WI38 (cell line): Measurements from ENCODE around the gene SDCBP2.

Experiments used
- H3K4me3 ChIP-seq: 2 replicates; pipeline ENCODE4 v1.5.1; 2011; ENCODE audit warnings: low read depth, mild to moderate bottlenecking, control low read depth, low read length
- TF ChIP-seq, protein P1 (sequence below): IDR thresholded peaks from 2 replicates; pipeline ENCODE4 v1.5.1; 2012; ENCODE audit warnings: low read depth, mild to moderate bottlenecking, control low read depth, low read length

SDCBP2 gene

GRCh38 chr20:1368448-1369199 lies 39.7 kb upstream of the SDCBP2 start:
- TF ChIP-seq, protein P1, sequence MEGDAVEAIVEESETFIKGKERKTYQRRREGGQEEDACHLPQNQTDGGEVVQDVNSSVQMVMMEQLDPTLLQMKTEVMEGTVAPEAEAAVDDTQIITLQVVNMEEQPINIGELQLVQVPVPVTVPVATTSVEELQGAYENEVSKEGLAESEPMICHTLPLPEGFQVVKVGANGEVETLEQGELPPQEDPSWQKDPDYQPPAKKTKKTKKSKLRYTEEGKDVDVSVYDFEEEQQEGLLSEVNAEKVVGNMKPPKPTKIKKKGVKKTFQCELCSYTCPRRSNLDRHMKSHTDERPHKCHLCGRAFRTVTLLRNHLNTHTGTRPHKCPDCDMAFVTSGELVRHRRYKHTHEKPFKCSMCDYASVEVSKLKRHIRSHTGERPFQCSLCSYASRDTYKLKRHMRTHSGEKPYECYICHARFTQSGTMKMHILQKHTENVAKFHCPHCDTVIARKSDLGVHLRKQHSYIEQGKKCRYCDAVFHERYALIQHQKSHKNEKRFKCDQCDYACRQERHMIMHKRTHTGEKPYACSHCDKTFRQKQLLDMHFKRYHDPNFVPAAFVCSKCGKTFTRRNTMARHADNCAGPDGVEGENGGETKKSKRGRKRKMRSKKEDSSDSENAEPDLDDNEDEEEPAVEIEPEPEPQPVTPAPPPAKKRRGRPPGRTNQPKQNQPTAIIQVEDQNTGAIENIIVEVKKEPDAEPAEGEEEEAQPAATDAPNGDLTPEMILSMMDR = no peak
- H3K4me3 ChIP-seq = no peak overlapping the region

DNA sequence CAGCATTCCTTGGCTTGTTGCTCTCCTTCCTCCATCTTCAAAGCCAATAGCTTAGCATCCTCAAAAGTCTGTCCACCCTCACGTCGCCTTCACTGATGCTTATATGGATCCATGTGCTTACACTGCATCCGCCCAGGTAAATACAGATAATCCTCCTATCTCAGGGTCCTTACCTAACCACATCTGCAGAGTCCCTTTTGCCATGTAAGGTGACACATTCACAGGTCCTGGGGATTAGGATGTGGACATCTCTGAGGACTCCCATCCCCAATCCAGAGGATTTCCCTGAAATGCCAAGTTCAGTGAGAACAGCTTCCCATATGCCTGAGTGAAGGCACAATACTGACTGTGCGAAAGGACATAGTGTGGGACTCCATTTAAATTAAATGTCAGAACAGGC lies 38.5 kb upstream of the SDCBP2 start:
- no peak overlapping the region for H3K4me3 ChIP-seq
- TF ChIP-seq, protein P1 = no peak

DNA sequence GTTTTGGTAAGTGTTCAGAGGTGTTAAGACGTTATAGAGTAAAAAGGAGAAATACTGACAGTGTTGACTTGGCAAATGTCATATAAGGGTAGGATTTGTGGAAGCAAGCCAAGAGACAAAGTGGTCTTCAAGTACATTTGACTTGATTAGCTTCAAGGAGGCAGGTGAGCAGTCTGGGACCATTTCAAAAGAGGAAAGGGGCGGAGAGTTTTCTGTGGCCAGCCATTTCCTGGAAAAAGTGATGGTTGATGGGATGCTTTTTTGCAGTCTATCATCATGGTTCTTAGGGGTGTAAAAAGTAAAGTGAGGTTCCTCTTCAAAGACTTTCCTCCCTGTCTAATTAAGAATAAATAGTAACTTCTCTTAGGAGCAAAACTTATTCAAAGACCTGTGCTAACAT lies 35.2 kb upstream of the SDCBP2 start:
- H3K4me3 ChIP-seq = no peak overlapping the region
- TF ChIP-seq, protein P1 = no peak

DNA sequence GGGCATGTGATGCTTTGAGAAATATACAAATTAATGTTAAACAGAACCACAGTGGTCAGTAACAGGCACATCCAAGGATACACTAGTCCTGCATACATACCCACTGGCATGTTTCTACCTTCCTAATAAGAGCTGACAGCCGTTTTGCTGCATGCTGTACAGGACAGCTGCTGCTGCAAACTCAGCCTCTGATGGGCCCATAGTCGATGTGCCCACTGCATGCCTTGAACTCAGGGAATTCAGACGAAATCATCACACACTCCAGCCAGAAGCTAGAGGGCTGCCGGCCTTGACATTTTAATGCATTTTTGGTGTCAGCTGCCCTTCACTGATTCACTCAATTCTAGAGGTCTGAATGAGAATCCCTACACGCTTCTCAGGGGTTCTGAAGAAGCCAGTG lies 34.6 kb upstream of the SDCBP2 start:
- TF ChIP-seq, protein P1 = no peak
- H3K4me3 ChIP-seq = no peak overlapping the region

- TF ChIP-seq, protein P1 = no peak
- H3K4me3 ChIP-seq = no peak overlapping the region
These were observed 33.5 kb upstream of the SDCBP2 start for GRCh38 chr20:1362484-1362883.

DNA sequence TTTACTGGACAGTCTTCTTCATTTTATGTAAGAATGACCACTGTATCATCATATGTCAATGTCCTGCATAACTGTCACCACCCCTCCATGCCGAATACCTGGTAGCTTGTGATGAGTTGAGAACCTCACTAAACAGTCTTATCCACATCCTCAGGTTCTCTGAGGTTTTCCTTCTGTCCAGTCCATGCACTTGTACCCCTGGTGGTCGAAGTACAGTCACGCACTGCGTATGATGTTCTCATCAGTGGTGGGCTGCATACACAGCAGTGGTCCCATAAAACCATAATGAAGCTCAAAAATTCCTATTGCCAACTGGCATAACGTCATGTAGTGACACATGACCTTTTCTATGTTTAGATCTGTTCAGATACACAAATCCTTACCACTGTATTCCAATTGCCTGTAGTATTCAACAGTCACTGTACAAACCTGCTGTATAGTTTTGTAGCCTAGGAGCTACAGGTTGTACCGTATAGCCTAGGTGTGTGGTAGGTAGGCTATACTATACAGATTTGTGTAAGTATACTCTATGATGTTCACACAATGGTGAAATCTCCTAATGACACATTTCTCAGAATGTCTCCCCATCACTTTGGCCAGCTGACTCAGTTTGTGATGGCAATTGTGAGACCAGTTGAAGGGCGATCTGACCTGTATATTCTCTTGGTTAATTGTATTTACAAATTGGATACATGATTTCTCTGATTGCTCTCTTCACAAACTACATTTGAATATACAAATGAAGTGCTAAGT lies 31.3 kb upstream of the SDCBP2 start:
- H3K4me3 ChIP-seq = no peak overlapping the region
- TF ChIP-seq, protein P1 = no peak
